Renal cortex interstitium (tissue), 11 donors: ENCODE measurements around the gene PCDH15. TPM values are rescaled to one million over a fixed set of nuclear protein-coding genes. Genes with fewer than 3 reads are reported as not detected.

Experiments
- DNase-seq, 11 donors: peaks; one replicate each; pipeline ENCODE4 v3.0.0-alpha.2; 2013; ENCODE audit warnings: low read depth in 9 of 11, low spot score in 4 of 11; ENCODE audit errors: extremely low read depth in 1 of 11
- polyA plus RNA-seq, 3 donors: library from polyadenylated mRNA; unstranded; fragments of 120-200 nt; gene quantifications; one replicate each; pipeline ENCODE4 v1.2.1, GENCODE V29; 2013; ENCODE audit not compliant: insufficient read length in 3 of 3

Gene PCDH15
- polyA plus RNA-seq, 3 donors = 7.6 to 11.1 (median 7.7) TPM

DNA sequence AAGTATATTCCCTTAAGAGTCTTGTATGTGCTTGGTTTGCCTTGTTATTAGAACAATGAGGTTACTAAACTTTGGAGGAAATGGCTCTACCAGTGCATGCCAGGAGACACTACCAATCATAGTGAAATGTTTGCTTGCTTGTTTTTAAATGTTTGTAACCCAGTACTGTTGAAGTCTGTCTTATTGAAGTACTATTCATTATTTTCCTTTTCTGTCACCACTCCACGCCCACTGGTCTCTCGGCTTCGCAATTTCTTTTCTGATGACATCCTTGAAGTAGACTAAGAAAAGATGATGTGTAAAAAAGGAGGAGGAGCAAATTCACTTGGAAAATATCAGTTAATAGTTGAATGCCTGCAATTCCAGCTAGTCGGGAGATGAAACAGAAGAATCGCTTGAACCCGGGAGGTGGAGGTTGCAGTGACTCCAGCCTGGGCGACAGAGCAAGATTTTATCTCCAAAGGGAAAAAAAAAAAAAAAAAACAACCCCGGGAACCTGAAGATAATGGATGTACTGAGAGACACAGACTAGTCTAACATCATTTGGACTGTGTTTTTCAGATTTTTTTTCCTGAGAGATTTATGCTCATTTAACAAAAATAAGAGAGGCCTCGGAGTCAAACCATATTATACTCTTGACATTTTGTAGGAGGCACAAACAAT is 959.4 kb downstream of the PCDH15 start:
- DNase-seq = no peak

DNA sequence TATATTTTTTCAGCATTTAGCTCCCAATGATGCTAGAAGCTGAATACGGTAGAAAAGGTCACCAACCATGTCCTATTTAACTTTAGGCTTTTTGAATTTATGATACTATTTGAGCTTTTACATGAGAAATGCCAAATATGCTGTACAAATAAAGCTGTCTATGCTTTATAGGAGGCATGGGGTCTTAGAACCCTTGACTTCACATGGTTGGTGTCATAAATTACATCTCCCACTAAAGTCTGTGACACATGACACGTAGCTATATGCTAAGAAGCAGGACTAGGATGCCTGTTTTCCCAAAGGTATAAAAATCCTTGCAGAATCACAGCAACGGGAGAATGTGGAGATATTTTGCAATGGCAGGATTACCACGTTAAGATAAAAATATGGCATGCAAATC is 960.4 kb downstream of the PCDH15 start:
- DNase-seq = peak in 1 of 11 donors; percentile 15

DNA sequence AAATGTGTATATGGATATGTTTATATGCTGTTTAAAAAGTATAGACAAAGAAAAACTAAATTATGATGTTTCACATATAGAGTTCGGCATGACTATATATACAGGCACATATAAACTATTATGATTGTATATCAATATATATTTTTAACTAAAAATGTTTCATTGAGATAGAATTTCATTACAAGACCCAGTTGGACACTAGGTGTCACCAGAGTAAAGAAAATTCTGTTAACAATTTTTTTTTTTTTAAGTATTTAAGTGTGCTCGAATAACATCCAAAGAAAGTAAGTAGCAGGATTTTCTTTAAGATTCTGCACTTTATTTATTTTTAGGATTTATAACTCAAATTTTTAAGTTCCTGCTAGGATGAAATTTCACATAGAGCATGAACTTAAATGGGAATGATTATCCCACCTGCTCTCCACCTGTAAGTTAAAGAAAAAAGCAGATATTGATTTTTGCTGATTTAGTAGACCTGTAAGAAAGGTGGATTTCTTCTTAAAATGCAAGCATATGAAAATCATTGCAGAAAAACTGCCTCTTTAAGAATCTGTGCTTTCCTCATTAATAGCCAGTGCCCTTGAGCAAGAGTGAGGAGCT is 961.5 kb downstream of the PCDH15 start:
- peak in 3 of 11 donors; percentile 33 to 59 (median 50) for DNase-seq

DNA sequence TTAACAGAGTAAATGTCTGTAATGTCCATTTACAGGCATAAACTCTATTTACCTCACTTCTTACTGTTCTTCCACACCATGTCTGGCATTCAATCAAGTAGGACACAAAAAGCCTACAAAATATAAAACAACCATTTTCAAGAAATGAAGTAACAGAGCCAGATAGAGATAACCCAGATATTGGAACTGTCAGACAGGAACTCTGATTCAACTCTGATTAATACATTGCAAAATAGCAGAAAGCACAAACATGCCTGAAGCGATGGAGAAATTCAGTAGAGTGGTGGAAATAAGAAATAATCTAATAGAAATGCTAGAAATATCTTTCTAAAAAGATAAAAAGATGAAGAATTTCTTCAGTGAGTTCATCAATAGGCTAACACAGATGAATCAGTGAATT is 964.4 kb downstream of the PCDH15 start:
- DNase-seq = no peak

DNA sequence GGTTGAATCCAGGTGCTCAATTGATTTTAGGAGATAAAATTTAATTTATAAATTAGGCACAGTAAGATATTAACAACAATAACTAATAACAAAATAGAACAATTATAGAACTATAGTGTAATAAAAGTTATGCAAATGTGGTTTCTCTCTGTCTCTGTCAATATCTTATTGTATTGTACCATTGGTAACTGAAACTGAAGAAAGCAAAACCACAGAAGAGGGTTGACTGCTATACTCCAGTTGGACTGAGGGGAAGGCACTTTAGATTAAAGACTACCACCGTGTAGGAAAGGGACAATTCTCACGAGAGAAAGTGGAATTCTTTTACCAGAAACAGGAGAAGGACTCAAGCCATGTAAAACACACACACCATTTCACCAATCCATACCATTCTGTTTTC is 967.1 kb downstream of the PCDH15 start:
- no peak for DNase-seq

DNA sequence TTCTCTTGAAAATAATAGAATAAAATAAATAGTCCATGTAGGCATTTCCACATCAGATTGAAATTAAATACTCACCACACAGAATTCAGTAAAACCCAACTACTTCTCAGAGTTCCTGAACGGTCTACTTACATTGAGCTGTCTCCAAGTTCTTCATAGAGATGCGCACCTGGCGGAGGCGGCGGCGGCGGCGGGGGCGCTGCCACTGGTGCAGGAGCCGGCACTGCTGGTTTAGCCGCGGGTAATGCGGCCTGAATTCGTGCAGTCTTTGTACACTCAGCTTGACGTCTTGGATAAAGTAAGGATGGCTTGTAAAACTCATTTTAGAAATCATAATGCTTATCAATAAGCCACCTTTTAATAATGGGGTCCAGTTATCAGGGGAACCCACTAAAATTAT is 973.8 kb downstream of the PCDH15 start:
- DNase-seq = no peak

DNA sequence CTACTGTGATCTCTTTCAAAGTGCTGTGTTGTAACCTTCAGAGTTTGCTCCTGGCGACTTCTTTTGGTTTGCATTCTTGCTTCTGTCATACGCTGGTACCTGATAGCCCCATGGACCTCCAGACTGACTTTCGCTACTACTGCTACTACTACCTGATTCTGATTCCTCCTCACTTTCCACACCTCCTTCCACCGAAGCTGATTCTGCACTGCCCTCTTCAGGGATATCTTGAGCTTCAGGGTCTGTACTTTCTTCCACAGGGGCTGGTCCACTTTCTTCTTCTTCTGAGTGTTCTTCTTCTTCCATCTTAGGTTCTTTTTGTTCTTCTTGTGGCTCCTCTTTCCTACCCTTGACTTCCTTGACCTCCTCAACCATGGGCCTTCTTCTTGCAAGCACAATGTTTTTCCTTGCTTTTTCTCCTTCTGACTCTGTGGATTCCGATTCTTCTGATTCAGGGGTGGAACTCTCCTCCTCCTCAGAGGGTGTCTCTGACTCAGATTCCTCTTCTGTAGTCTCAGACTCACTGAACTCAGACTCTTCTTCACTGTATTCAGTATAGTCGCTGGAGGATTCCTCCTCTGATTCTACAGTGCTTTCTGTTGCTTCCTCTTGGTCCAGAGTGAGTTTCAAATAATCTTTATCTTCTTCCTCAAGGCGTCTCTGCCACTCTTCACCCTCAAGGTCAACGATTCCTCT is 992.2 kb downstream of the PCDH15 start:
- no peak for DNase-seq

DNA sequence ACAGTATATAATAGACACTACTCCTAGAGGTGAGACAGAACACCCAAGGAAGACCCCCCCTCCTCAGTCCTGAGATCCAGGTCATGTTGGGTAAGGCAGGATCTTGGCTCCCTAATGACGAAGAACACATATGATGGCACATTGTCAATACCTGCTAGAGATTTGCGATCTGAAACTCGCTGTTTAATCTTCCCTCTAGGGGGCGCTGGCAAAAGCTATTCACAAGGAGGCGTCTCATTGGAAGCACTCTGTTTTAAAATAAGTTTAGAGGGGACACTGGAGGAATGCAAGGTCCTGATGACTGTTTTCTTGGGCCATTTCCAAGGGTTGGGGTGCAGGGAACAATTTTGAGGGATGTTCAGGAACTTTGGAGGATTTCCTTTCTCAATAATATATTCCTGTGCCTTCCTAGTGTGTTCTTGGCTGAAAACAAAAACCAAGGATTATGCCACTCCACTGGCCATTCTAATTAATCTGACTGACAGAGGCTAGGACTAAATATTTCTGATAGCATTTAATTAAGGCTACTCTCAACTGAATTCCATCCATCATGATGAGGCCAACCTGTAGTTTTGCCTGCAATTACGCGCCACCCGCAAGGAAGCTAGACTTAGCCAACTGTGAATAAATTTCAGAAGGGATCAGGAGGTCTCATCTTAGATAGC is 1014.7 kb downstream of the PCDH15 start:
- no peak for DNase-seq

DNA sequence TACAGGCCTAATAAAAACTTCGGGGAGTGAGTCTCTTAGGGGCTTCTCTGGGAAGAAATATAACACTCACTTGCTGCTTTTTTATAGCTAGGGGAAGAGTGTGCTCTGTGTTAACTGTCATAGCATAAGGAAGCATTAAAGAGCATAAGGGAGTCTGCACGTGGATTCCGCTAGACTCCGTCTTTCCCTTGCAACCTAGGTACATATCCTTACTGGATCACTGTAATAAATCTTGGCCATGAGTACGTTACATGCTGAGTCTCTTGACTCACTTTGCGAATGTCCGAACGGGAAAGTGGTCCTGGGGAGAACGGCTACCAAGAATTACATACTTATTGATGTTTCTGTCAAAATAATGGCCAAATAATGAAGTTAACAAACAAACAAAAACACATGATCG is 1029.3 kb downstream of the PCDH15 start:
- DNase-seq = no peak

DNA sequence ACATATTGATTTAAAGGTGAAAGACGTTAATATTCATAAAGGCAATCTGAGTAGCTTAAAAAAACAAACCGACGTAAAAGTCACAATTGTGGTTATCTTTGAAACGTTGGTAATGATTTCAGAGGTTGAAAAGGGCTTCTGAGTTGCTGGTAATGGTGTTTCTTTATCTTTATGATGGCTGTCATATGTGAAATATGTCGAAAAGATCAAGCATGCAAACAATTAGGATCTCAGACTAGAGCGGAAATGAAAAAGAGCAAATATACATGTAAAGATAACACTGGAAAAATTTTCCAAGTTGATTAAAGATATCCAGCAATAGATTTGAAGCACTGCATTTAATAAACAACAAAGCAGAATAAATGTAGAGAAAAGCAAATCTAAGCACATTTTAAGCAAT is 1030.1 kb downstream of the PCDH15 start:
- DNase-seq = no peak

DNA sequence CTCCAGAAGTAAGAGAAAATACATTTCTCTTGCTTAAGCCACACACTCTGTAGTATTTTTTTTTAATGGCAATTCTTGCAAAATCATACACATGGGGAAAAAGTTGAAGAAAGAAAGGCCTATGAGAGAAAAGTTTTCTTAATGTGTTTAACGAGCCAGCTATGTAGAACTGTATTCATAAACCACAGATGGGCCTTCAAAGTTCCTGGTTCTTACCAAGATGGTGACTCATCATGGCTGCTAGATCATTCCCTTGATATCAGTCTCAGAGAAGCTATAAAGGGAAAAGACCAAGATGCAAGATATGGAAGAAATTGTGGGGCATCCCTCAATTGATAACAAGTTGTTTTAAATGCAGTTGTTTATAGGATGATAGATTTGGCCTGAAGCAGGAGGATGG is 1035.7 kb downstream of the PCDH15 start:
- DNase-seq = no peak

DNA sequence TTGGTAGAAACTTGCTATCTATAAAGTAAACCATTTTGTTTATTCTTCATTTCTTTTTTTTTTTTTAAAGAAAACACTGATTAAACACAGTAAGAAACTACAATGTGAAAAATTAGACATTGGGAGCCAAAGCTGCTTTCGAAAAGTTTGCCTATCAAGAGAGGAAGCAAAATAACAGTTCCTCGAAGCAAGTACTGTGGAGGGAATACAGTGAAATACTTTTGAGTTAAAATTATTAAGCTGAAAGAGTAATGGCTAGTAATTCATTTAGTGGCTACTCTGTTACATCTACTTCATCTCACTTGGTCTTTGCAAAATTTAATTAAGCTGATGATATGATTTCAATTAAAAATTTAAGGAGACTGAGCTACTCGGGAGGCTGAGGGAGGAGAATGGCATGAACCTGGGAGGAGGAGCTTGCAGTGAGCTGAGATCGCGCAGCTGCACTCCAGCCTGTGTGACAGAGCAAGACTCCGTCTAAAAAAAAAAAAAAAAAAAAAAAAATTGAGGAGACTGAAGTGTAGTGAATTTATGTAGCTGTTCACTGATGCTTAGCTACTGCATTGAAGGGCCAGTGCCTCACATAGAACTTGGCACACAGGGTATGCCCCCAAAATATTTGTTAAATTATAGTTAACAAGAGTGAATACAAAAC is 1046.3 kb downstream of the PCDH15 start:
- DNase-seq = peak in 1 of 11 donors; percentile 4
